HPDE6-E6E7 (cell line): ENCODE results near the gene CCNT2.
"Not testable (repeated sequence)": the region's sequence is repeated elsewhere in the genome, so short reads cannot be mapped to it uniquely, and the experiment has no call there.

Source experiments
- DNase-seq: peaks from one replicate; pipeline ENCODE4 v3.0.0; 2011; ENCODE audit warnings: missing footprints; ENCODE audit errors: extremely low spot score

The CCNT2 gene

GRCh38 chr2:134919341-134920210 is 954 bp downstream of the CCNT2 start:
- no peak for DNase-seq

- no peak for DNase-seq
Observed at GRCh38 chr2:134924912-134925311, 6.3 kb downstream of the CCNT2 start.

GRCh38 chr2:134926231-134926931 is 7.8 kb downstream of the CCNT2 start:
- DNase-seq = no peak

DNA sequence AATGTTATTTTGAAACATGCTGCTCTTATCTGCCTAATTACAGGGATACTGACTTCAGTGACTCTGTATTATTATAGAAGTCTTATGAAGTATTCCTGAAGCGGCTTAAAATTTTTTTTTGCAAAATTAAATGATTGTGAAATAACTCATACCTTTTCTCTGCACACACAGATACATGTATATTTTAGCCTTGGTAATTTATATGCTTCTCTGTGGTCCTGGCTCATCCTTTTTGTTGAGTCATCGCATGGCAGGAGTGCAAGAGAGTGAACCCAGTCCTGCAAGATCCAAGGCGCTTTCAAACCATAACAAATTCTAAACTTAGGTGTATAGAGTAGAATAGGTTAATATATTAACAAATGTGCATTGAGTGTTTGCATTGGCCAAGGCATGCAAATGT is 8.6 kb downstream of the CCNT2 start:
- DNase-seq = no peak

DNA sequence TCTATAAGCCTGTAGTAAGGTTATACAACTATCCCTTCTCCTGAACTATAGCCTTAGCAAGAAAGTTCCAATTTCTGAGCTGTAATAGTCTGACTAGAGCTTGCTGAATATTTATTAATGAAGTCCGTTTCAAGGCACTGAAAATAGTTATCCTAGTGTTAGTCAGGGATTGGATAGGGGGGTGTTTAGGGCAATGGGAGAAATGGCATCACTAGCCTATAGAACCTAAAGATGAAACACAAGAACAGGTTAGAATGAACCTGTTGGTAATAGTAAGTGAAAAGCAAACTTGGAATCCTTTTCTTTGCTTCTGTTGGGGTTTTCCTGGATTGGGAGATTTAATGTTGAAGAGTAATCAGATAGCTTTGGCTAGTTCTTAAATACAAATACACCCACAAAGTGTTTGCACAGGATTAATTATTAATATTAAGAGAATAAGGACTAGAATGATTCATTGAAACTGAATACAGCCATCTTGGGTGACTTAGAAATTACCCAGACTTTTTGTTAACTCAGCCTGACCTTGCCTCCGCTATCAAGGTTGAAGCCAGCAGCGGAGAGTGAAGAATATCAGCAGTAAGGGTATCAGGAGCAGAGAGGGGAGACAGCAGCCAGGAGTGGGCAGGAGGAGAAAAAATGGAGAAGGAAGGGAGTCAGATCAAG is 14.4 kb downstream of the CCNT2 start:
- DNase-seq = no peak

- no peak for DNase-seq
Observed at GRCh38 chr2:134933732-134934131, 15.1 kb downstream of the CCNT2 start.

GRCh38 chr2:134934150-134934549 is 15.5 kb downstream of the CCNT2 start:
- no peak for DNase-seq

GRCh38 chr2:134934641-134935040 is 16.0 kb downstream of the CCNT2 start:
- no peak for DNase-seq

DNA sequence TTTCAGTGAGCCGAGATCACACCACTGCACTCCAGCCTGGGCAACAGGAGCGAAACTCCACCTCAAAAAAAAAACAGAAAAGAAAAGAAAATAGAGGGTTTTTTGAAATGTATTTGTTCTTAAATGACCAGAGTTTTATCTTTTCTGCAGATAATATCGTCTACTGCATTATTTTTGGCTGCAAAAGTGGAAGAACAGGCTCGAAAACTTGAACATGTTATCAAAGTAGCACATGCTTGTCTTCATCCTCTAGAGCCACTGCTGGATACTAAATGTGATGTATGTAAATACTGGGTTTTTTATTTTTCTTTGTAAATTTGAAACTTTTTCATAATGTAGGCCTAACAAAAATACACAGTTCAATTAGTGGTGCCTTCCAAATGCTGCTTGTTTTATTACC is 18.1 kb downstream of the CCNT2 start:
- DNase-seq = no peak

- no peak for DNase-seq
Observed at GRCh38 chr2:134943540-134943939, 24.9 kb downstream of the CCNT2 start.

GRCh38 chr2:134944975-134945374 is 26.4 kb downstream of the CCNT2 start:
- no peak for DNase-seq

- DNase-seq = no peak
Observed at GRCh38 chr2:134946073-134946472, 27.5 kb downstream of the CCNT2 start.

GRCh38 chr2:134949981-134950708 is 31.5 kb downstream of the CCNT2 start:
- DNase-seq = no peak

- no peak for DNase-seq
Observed at GRCh38 chr2:134950886-134951285, 32.3 kb downstream of the CCNT2 start.

GRCh38 chr2:134952608-134953007 is 34.0 kb downstream of the CCNT2 start:
- DNase-seq = no peak

DNA sequence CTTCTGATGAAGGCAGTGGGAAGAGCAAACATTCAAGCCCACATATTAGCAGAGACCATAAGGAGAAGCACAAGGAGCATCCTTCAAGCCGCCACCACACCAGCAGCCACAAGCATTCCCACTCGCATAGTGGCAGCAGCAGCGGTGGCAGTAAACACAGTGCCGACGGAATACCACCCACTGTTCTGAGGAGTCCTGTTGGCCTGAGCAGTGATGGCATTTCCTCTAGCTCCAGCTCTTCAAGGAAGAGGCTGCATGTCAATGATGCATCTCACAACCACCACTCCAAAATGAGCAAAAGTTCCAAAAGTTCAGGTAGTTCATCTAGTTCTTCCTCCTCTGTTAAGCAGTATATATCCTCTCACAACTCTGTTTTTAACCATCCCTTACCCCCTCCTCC is 35.4 kb downstream of the CCNT2 start:
- no peak for DNase-seq

DNA sequence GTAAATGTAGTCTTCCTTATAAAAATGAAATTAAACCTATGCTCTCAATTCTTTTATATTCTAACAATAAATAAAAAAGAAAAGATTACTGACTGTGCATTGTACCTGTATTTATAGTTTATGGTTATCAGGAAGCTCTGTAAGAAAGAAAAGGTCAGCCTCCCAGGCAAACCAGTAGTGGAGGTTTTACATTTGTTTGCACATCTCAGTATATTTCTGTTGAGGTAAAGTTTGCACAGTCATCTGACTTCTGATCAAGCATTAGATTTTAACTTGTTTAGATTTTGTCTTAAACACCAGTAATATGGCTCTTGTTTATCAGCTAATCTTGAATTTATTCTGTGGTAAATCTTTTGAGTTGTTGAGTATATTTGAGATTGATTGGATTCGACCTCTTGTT is 37.1 kb downstream of the CCNT2 start:
- no peak for DNase-seq

DNA sequence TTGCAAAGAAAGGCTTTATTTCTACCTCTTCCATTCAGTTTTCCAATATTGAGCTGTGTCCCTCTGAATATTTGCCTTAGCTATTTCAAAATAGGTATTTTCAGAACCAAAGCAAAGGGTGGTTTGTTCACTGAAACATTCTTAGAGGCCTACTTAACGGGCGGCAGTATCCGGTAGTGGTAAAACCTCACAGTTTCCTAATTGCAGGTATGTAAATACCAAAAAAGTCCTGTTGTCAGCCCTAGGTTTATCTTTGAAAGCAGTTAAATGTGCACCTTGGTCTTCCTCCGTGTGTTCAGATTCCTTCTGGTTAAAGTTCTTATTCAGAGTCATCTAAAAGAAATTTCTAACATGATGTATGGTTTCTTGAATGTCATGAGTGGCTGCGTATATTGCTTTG is 38.9 kb downstream of the CCNT2 start:
- DNase-seq = no peak

- not testable (repeated sequence) for DNase-seq
Observed at GRCh38 chr2:134967166-134967565, 48.5 kb downstream of the CCNT2 start.

- no peak for DNase-seq
Observed at GRCh38 chr2:134973241-134974138, 54.9 kb downstream of the CCNT2 start.
